Mononuclear cell (primary cell): Measurements from ENCODE around the gene KDM5B. TPM values are rescaled to one million over a fixed set of nuclear protein-coding genes. Genes with fewer than 3 reads are reported as not detected.
"Not testable (repeated sequence)": the region's sequence is repeated elsewhere in the genome, so short reads cannot be mapped to it uniquely, and the experiment has no call there.

ENCODE experiments used
- H3K27me3 ChIP-seq: 2 replicates; pipeline ENCODE4 v1.6.0; 2011; ENCODE audit warnings: low read length, control low read depth; ENCODE audit not compliant: insufficient read depth
- H3K4me1 ChIP-seq: 2 replicates; pipeline ENCODE4 v1.5.1; 2011; ENCODE audit warnings: mild to moderate bottlenecking, low read length, control low read depth; ENCODE audit not compliant: insufficient read depth
- H3K4me3 ChIP-seq: 2 replicates; pipeline ENCODE4 v1.5.1; 2011; ENCODE audit warnings: mild to moderate bottlenecking, low read length, moderate library complexity
- H3K9me3 ChIP-seq: 2 replicates; pipeline ENCODE4 v1.5.1; 2011; ENCODE audit warnings: low read depth, mild to moderate bottlenecking, control low read depth, low read length
- total RNA-seq: library from RNA; depleted of rRNA; stranded (reverse); fragments of >200 nt; gene quantifications from one replicate; pipeline ENCODE4 v1.2.3, GENCODE V29; 2012

Gene KDM5B
- total RNA-seq, 1 donor: 84.7 TPM

DNA sequence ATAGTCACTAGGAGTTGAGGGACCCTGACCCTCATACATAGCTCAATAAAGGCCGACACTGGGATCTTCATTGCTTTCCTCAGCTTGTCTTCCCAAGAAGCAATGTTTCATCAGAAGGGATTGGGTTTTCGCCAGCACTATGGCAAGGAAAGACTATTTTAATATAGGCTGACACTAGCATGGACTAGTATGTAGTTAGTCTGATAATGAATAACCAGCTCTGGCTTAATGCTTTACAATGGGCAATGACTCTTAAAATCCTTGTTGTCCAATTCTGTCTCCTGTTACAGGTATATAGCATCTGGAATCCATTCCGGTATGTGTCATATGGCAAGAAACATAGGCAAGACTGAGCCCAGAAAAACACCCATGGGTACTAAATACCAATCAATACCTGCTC lies 82.7 kb downstream of the KDM5B start:
- Histone ChIP-seq H3K9me3 (no peaks in the 10 kb centered on the region), H3K27me3 (no peaks in the 10 kb centered on the region), H3K4me3 (no peak overlapping the region), H3K4me1 (no peaks in the 10 kb centered on the region)

DNA sequence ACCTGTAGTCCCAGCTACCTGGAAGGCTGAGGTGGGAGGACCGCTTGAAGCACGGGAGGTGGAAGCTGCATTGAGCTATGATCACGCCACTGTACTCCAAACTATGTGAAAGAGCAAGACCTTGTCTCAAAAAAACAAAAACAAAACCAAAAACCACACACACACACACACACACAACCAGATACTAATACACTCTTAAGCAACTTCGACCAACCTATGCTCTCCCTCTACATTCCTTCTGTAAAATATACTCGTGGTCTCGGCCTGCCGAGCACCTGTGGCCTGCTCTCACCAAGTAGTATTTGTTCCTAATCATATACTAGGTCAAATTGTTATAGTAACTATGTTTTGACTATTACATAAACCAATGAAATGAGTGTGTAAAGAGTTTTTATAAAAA lies 84.5 kb downstream of the KDM5B start:
- H3K4me1 ChIP-seq: no peaks in the 10 kb centered on the region

DNA sequence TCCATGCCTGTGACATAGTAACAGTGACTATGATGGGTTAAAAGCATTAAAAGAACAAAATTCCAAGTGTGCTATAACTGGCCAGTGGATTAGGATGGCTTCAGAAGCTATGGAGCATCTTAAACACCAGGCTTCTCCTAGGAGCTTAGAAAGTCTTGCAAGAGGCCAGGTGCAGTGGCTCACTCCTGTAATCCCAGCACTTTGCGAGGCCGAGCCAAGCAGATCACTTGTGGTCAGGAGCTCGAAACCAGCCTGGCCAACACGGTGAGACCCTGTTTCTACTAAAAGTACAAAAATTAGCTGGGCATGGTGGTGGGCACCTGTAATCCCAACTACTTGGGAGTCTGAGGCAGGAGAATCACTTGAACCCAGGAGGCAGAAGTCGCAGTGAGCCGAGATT lies 85.2 kb downstream of the KDM5B start:
- not testable (repeated sequence) for H3K4me1 ChIP-seq, H3K9me3 ChIP-seq, H3K27me3 ChIP-seq

More for the DNA sequence above, 84.5 kb downstream of the KDM5B start:
- no peaks in the 10 kb centered on the region for H3K9me3 ChIP-seq
- peaks cover 3% of the 10 kb centered on the region for H3K27me3 ChIP-seq
- no peak overlapping the region for H3K4me3 ChIP-seq

DNA sequence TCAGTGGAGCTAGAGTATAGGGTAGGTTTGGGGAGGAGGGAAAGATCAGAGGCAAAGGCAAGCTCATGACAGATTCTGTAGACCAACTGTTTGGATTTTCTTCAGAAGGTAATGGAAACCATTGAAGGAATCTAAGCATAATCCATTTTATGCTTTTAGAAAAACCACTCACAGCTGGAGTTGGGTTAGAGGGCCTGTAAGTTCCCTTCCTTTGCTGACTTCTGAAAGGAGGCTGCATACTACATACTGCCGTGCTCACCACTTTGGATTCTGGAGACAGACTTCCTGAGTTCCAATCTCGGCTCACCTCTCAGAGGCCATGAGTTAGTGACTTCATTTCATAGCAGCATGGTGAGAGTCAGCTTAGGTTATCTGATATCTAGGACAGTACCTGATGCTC lies 91.6 kb downstream of the KDM5B start:
- no peaks in the 10 kb centered on the region for H3K9me3 ChIP-seq
- H3K4me1 ChIP-seq: no peaks in the 10 kb centered on the region
- H3K27me3 ChIP-seq: peaks cover 51% of the 10 kb centered on the region
- H3K4me3 ChIP-seq: no peak overlapping the region

More for the DNA sequence above, 85.2 kb downstream of the KDM5B start:
- not testable (repeated sequence) for H3K4me3 ChIP-seq

DNA sequence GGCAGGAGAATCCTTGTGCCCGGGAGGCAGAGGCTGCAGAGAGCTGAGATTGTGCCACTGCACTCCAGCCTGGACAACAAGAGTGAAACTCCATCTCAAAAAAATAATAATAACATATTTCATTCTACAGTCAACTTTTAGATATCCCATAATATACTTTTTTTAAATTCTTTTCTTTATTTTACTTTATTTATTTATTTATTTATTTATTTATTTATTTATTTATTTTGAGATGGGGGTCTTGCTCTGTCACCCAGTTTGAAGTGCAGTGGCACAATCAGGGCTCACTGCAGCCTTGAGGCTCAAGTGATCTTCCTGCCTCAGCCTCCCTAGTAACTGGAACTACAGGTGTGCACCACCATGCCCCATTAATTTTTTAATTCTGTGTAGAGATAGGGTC lies 94.0 kb downstream of the KDM5B start:
- H3K4me1 ChIP-seq, H3K4me3 ChIP-seq, H3K9me3 ChIP-seq: not testable (repeated sequence)
- H3K27me3 ChIP-seq: peaks cover 76% of the 10 kb centered on the region

DNA sequence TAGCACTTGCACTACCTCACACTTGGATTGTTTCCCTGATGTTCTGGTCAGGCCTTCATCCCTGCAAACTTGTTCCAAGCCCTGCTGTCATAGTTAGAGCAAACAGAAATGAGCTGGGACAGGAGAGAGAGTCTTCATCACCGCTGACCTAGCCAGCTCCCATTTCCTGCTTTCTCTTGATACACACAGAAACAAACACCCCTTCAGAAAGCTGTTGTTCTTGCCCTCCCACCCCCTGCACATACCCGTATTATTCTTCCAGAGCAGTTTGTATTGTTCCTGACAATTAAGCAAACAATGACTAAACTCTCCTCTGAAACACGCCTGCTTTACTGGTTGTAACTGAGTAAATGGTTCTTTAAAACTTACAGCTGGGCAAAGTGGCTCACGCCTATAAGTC lies 95.1 kb downstream of the KDM5B start:
- H3K27me3 ChIP-seq: peaks cover 79% of the 10 kb centered on the region
- no peaks in the 10 kb centered on the region for H3K4me1 ChIP-seq
- no peak overlapping the region for H3K4me3 ChIP-seq
- no peaks in the 10 kb centered on the region for H3K9me3 ChIP-seq

DNA sequence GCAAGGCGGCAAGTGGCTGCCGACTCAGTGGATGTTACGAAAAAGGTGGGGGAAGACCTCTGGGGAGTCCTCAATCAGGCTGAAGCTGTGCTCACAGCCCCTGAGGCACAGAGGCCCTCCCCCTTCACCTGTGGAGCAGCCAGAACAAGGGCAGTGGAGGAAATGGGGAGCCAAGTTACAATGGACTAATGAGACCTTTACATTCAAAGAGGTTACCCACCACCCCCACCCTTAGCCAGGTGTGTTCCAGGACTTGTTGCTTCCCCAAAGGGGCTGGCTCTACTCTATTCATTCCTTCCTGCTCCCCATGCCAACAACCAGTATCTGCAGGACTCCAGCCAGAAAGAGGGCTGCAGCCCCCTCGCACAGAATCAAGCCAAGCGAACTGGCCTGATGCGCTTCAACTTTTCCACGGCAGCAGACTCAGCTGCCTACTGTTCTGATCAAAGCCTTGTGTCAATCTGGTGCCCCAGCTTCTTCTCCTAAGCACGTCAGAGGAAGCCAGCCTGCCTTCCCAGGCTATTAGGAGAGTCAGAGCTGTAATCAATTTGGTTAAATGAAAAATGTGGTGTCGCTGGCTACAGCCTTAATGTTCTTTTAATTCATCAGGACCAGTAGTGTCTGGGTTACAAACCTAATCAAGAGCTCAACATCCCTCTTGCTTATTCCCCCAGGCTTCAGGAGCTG lies 96.1 kb downstream of the KDM5B start:
- Histone ChIP-seq H3K4me1 (no peaks in the 10 kb centered on the region), H3K9me3 (no peaks in the 10 kb centered on the region), H3K27me3 (peaks cover 84% of the 10 kb centered on the region), H3K4me3 (no peak overlapping the region)

DNA sequence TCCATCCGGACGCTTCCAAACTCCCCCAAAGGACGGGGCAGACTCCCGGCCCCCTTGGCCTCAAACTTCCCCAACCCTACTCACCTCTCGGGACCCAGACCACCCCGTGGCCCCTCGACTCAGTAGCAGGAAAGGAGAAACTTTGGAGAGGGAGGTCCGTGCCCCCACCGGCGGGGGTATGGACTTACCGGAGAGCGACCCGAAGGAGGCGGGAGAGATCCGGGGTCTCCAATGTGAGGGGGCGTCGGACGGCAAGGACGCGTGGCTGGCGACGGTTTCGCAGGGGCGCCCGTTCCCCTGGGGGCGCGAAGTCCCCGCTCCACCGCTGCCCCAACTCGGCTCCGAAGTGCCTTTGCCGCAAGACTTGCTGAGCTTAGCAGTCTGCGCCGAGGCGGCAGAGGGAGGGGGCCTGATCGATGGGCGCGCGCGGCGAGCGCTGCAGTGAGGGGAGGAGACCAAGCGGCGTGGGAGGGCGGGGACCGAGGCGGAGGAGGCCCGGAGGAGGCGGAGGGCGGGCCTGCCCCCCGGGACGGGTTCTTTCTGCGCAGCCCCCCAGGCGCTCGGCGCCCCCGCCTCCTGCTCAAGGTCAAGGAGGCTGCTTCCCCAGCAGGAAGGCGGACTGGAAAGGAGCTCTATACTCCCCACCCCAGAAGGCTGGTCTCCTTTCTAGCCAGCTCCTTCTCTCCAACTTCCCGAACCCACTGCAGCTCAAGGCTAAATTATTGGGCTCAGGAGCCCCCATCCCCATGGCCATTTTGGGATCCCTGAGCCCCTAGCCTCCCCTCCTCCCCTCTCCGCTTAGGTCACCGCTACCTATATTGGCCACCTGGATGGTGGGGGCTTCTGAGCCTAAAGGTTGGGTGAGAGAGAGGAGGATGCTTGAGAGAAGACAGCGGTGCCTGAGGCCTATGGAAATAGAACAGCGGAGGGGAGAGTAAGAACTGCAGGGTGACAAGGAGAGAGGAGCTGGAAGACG lies 97.9 kb downstream of the KDM5B start, which contains the start of gene SYT2:
Gene SYT2 (minus strand): TSS at position 385 of the 976 bp plus-strand sequence. CDS start 104,682 bp downstream, outside the sequence.
- no peaks in the 10 kb centered on the region for H3K4me1 ChIP-seq
- peaks cover 77% of the 10 kb centered on the region for H3K27me3 ChIP-seq
- H3K9me3 ChIP-seq: no peaks in the 10 kb centered on the region
- H3K4me3 ChIP-seq: no peak within 1 kb of the TSS

DNA sequence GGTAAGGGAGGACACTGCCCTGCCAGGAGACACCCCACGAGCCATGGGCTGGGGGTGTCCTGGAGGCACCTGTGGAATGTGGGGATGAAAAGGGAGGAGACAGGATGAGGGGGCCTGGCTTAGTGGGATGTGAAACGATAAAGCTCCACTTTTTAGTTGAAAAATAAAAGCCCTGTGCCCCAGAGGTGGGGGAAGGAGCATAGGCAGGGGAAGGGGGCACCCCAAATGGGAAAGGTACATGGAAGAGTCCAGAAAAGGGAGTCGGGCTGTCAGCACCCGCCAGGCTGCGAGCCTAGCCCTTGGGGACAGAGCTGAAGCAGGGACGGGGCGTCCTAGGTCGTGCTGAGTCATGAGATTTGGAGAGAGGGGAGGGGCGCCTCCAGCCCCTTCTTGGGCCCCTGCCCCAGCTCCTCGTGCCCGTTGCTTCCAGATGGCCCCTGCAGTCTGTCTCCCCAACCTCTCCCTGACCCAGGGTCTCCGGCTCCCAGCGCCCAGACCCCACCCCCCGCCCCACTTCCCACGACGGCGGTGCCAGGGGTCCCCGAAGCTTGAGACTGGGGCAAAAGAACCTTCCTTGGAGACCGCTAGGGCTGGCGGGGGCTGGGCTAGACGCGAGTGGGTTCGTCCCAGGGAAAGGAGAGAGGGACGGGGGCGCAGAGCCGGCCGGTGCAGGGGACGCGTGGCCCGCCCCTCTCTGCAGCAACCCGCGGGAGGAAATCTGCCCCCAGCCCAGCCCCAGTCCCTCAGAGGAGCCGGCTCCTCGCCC lies 98.8 kb downstream of the KDM5B start:
- H3K27me3 ChIP-seq: peaks cover 70% of the 10 kb centered on the region
- no peaks in the 10 kb centered on the region for H3K4me1 ChIP-seq
- no peak overlapping the region for H3K4me3 ChIP-seq
- H3K9me3 ChIP-seq: no peaks in the 10 kb centered on the region

DNA sequence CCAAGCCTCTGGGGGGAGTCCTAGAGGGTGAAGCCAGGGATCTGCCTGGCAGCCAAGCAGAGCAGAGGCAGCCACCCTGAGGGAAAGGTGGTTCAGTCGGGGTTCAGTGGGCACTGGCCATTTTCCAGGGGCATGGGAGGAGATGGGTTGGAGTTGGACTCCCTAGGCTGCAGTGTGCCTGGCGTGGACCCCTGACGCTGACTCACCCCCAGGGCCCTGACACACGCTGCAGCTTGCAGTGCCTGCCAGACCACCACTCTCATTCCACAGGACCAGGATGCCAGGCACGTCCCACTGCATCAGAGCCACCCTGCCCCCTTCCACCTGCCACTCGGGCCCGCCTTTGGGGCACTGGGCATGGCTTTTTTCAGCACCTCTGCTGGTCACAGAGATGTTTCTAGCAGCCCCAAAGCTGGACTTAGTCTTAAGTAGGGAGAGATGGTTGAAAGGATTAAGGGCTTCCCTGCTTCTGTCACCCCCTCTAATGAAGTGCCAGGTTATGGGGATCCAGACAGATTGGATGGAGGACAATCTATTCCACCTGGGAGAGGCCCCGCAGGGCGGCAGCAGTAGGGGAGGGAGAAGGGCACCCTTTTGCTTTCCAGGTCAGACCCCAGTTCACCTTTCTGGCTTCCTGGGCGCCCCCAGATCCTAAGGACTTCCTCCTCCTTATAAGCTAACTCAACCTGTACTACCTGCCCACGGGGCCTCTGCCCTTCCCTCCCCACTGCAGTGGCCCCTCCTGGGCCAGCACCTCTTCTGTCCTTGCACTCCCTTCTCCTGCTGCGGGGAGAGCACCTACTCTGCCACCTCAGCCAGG lies 99.6 kb downstream of the KDM5B start:
- Histone ChIP-seq H3K27me3 (peaks cover 70% of the 10 kb centered on the region), H3K4me1 (no peaks in the 10 kb centered on the region), H3K9me3 (no peaks in the 10 kb centered on the region), H3K4me3 (no peak overlapping the region)

DNA sequence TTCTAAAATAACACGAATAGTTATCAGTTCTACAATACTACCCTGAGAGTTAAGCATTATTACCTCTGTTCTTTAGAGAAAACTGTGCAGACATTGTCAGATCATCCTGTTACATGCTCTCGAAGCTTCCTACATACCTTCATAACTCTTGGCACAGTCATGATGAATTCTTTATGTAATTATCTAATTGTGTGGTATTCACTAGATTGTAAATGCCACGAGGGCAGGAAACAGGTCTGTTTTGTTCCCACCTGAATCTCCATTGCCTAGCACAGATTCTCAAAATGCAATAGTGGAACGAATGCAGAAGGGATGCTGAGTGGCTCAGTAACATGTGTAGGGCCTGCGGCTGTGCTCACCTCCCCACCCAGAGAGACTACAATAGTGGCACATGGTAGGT lies 101.4 kb downstream of the KDM5B start:
- H3K4me1 ChIP-seq: no peaks in the 10 kb centered on the region
- H3K27me3 ChIP-seq: peaks cover 57% of the 10 kb centered on the region
- no peaks in the 10 kb centered on the region for H3K9me3 ChIP-seq
- no peak overlapping the region for H3K4me3 ChIP-seq

DNA sequence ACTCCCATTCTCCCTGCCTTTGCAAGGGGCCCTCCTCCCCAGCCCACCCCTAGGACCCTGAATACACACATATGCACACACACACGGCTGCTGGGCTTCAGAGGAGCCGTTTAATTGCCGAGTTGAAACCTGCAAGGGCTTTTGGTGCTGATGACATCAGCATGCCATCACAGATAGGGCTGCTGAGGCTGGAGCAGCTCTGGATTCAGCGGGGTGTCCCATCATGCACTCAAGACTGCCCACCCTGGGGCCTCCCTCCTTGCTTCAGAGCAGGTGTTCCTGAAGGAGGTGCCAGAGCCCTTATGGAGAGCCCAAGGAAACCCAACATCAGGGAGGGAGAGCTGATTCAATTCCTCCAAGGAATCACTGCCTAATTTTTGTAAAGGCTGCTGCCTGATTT lies 103.6 kb downstream of the KDM5B start:
- no peaks in the 10 kb centered on the region for H3K9me3 ChIP-seq
- no peaks in the 10 kb centered on the region for H3K4me1 ChIP-seq
- H3K27me3 ChIP-seq: peaks cover 39% of the 10 kb centered on the region
- no peak overlapping the region for H3K4me3 ChIP-seq

DNA sequence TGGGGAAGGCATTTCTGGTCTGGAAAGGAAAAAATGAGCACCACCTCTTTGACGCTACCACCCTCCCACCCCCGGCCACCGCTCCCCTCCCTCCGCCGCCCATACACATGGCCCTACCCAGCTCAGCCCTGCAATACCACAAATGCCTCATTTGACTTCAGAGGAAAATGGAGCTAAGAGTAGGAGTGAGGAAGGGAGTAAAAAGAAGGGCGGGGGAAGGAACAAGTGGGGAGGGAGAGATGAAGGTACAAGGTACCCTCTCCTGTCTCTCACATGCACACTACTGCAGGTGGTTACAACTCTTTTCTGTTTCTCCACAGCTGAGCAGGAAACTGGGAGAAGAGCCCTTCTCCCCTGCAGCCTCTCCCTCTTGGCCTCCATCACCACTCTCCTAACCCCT lies 105.0 kb downstream of the KDM5B start:
- no peak overlapping the region for H3K4me3 ChIP-seq
- peaks cover 32% of the 10 kb centered on the region for H3K27me3 ChIP-seq
- H3K9me3 ChIP-seq: no peaks in the 10 kb centered on the region
- H3K4me1 ChIP-seq: peaks cover 4% of the 10 kb centered on the region

DNA sequence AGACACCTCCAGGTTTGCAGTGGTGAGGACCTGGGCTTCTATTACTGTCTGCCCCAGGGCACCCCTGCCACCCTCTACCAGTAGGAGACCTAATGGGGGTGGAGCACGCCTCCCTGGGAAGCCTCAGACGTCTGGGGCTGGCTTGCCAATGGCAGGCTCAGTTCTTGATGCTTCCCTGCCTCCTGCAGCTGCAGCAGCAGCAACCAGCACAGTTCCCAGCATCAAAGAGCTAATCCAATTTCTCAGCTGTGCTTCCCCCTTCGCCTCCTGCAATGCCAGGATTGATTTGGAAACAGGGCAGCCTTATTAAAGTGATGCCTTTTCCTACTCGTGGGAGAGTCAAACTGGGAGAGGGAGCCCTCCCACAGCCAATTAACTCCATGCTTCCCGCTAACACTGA lies 106.1 kb downstream of the KDM5B start:
- Histone ChIP-seq H3K27me3 (peaks cover 32% of the 10 kb centered on the region), H3K4me1 (peaks cover 4% of the 10 kb centered on the region), H3K4me3 (no peak overlapping the region), H3K9me3 (no peaks in the 10 kb centered on the region)
